Mesenteric fat pad (tissue), 1 donor: ENCODE measurements around the gene HOXA6. TPM values are rescaled to one million over a fixed set of nuclear protein-coding genes. Genes with fewer than 3 reads are reported as not detected.

ENCODE experiments used
- DNase-seq: peaks from one replicate; pipeline ENCODE4 v3.0.0-alpha.2; 2020; ENCODE audit warnings: low spot score
- total RNA-seq: library from RNA; stranded (reverse); fragmentation: NEBNext Ultra II Directional; extraction: Animal tissue kit (Norgen Biotek cat#: 25700); gene quantifications from one replicate; pipeline ENCODE4 v1.2.1, GENCODE V29; 2021
- donor health status: DM: yes; HTN: yes; CAD: no.

Gene HOXA6
- total RNA-seq, 1 donor from 2014 or later = 3.1 TPM

DNA sequence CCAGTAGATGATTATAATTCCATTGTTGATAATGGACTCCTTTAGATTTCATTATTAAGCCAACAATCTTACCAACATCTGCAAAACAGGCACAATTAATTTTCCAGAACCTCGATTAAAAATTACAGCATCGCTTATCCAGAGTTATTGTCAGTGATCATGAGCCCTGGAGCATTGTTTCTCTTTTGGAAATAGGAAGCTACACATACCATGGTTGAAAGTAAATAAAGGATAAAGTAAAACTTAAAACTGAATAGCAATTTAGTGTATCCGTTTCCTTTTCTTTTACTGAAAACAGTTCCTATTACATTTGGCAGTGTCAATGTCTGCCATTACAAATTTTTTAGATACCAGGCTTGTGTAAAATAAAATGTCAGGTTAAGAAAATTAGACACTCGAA is 35.2 kb downstream of the HOXA6 start:
- no peak for DNase-seq

DNA sequence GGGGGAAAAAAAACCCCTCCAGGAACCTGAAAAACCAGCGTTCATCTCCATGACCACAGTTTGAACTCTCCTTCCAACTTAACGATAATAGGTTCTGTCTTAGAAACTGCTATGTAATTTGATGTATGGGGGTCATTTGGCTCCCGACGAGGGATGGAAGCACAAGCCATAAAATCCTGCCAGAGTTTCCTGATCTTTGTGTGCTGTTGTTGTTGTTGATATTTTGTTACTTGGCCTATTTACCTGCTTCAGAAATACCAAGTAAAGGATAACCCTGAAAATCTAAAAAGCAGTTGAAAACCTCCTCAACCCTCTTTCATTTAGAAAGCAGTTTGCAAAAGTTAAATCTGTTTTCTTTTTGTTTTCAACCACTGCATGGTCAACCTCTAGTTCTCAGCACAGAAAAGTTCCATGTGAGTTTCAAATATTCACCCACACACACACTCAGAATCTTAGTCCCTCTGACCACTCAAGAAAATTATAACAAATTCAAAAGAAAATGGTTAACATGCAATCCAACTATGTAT is 35.8 kb downstream of the HOXA6 start:
- no peak for DNase-seq

DNA sequence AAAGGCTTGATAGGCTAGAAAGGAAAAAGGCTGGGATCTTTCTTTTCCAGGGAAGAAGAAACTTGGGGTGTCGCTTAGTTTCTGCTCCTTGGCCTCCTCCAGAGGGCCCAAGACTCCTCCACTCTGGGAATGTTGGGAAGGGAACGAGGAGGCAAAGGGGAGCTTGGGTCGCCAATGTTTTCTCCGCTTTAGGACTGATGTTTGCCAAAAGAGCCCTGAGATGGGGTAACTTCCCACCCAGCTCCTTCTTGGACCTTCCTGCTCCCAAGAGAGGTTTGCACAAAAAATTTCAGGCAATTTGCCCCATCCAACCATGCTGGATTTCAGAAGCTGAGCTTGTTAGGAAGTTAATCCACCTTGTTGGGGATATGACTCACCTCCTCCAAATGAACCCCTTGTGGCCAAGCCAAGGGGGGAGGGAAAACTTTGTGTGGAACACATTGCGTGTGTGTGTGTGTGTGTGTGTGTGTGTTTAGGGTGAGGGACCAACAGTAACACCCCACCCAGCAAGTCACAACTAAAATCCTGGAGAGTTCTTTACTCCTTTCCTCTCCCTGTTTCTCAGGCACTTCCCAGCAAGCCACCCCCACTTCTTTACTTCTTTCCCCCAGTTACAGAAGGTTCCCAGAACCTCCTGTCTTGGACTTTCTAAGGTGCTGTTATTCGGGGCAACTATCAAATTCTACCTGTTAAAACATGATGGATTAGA is 36.4 kb downstream of the HOXA6 start:
- no peak for DNase-seq

DNA sequence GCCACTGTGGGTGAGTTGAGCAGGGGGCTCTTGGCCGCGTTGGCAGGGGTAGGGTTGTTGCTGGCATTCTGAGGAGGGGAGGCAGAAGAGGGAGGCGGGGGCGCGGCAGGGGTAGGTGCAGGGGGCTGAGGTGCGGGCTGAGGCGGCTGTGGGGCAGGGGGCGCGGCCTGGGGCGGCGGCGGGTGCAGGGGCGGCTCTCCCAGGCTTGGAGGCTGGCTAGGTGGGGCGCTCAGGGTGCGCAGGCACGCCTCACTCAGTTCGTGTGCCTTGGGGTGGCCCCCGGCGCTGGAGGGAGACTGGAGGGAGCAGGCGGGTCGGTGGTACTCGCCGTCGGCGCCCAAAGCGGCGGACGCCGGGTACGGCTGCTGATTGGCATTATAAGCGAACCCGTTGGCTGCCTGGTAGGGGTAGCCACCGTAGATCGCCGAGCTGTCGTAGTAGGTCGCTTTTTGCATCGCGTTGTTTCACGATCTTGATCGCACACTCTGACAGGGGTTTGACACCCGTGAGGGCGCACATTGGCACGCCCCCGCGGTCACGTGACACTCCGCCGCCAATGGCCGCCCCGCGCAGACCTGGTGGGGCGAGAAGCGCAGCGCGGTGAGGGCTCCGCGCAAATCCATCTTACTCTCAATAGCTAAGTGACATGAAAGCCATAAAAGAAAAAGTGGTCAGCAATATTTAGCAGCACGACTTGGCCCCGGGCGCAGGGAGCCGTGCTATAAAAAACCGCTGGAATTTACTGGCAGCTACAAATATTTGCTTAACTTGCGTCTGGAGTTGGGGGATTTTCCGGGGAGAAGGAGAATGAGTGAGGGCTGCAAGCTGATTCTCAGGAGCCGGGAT is 37.2 kb downstream of the HOXA6 start:
- DNase-seq = peak; percentile 92

DNA sequence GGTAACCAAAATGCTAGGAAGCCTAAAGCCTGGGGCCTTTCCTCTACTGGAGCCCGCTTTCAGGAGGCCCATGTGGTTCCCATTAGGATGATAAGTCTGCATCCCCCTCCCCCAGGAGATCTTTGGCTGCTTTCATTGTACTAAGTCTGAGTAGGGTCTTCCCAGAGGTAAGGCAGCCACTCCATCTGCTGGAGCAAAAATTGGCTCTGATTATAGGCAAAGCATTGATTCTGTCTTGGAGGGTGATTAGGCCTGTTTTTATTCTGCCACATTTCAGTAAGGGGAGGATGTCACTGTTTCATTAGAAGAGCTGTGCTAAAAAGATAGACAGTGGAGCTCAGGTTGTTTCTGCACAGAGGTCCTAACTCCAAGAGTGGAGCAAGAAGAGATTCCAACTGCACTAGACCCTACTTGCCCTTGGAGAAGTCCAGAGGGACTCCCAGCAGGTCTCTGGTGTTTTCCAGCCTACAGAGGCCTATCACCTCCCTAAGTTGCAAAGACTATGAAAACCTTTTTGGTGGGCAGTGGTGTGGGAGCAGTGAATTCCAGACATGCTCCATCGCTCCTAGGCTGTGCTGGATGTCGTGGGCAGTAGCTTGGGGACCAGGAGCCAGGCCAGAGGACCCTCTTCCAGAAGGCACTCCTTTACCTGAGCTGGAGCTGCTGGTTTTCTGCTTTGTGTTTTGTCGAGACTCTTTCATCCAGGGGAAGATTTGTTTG is 37.9 kb downstream of the HOXA6 start:
- no peak for DNase-seq

DNA sequence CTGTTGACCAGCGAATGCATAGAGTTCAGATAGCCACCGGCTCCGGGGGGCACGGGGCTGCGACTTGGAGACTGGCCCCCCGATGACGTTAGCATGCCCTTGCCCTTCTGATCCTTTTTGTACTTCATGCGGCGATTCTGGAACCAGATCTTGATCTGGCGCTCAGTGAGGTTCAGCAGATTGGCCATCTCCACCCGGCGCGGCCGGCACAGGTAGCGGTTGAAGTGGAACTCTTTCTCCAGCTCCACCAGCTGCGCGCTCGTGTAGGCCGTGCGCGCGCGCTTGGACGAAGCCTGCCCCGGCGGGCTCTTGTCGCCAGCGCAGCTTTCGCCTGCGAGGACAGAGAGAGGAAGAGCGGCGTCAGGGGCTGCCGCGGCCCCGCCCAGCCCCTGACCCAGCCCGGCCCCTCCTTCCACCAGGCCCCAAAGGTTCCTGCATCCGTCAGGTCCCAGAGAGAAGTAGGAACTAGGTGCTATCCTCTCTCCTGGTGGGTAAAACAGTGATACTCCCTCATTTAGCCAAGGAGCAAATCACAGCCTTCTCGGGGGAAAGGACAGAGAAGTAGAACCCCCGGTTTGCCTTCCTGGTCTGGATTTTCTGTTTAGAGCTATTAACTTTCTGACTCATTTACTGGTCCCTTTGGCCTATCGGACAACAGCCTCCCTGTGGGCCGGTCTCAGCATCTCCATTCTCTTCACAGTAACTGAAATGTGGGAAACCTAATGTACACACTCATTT is 39.0 kb downstream of the HOXA6 start:
- peak; percentile 90 for DNase-seq

DNA sequence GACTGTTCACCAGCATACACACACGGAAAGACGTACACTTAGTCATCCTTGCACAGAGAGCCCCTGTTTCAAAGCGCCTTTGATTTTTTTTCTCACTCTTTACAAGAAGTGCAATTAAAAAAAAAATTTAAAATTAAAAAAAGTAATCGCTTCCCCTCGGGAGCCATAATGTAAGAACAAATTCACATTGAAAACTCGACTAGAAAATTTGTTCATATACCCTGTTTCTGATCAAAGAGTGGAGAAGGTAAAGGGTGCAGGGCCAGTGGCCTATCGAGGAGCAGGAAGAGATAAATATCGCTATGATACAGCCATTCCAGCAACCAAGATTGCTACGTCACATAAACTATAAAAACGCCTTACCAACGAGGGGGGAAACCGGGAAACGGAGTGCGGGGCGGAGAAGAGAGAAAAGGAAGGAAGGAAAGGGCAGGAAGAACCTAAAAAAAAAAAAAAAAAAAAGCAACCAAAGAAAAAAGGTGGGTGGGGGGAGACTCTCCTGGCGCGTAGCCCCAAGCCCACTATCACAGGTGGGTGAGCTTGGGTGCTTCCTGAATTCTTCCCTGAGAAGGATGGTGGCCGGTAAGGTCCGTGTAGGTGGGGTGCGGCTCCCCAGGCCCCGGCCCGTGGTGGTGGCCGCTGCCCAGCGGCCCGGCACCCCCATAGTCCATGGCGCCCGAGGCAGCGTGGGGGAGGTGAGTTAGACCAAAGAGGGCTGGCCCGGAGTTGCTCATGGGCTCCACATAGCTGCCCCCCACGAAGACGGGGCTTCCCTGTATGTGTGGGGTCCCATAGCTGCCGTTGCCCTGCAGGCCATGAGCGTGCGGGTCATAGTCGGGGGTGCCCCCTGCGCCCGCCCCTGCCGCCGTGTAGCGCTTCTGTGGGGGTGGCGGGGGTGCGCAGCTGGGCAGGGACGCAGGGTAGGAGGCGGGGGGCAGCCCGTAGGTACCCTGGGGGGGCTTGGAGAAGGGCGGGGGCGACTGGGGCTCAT is 39.9 kb downstream of the HOXA6 start:
- DNase-seq = no peak

DNA sequence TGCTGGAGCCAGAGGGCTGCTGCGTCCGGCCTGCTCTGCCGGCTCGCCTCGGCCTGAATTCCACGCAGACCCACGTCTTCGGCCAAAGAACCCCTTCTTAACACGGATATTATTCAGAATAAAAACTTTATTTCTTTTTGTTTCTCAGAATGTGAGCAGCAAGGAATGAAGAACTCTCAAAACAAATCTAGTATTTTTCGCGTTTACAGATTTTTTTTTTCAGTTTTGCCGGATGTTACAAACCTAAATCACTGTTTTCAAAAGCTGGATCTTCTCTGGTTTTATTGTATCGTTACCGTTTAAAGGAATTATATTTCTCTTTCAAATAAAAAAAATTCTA is 40.7 kb downstream of the HOXA6 start:
- DNase-seq = no peak

DNA sequence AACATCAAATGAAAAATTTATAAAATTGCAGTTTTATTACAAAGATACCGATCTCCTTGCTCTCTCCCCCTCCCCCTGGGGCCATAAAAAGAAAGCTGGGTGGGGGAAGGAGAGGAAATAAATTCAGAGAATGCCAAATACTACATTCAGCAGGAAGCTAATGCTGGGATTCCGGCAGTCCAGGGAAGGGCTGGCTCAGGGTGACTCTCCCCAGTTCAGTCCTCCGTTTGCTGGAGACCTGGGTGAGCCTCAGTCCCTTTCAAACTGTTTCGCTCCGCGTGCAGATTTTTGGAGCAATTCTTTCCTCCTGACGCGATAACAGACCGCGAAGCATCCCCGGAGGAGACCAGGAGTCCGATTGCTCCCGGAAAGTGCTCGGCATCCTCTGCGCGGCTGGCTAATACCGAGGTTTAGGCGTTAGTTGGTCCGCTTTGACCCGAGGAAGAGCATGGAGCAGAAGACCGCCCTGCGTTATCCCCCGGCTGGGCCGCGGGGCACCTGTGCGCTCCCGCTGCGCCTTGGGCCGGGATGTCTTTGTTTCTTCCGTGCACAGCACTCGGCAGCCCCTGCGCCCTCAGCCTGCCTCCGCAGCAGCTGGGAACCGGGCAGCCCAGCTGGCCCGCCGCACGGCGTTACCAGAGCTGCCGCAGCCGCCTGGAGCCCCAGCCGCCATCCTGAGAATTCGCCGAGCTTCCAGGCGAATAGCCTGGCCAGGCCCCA is 41.2 kb downstream of the HOXA6 start:
- no peak for DNase-seq

DNA sequence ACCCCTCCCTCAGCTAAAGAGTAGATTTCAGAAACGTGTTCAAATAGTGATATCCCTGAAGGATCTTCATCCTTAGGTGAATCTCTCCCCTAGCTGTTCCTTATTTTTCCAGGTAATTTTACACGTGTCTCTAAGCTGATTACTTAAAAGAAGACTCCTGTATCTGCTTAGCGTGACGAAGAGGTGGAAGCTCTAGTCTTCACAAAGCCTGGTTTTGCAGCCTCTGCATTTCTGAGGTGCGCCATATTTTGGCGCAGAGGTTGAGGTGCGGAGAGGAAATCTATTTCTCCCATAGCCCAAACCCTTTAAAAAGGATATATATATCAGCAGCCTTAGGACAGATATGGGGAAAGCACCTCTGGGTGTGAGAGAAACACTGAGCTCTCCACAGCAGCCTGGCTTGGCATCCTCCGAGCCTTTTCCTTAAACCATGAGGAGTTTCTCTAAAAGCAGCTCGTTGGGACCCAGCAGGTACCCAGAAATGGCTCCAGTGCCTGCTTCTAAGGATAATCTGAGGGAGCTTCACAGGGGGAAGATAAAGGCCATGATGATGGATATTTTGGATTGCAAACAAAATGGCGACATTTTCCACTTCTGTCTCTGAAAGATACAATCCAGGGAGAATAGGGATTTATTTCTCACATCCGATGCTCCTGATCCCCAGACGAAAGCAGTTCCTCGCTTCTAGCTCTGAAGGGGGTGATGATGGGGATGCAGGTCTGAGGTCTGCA is 42.1 kb downstream of the HOXA6 start:
- DNase-seq = no peak

DNA sequence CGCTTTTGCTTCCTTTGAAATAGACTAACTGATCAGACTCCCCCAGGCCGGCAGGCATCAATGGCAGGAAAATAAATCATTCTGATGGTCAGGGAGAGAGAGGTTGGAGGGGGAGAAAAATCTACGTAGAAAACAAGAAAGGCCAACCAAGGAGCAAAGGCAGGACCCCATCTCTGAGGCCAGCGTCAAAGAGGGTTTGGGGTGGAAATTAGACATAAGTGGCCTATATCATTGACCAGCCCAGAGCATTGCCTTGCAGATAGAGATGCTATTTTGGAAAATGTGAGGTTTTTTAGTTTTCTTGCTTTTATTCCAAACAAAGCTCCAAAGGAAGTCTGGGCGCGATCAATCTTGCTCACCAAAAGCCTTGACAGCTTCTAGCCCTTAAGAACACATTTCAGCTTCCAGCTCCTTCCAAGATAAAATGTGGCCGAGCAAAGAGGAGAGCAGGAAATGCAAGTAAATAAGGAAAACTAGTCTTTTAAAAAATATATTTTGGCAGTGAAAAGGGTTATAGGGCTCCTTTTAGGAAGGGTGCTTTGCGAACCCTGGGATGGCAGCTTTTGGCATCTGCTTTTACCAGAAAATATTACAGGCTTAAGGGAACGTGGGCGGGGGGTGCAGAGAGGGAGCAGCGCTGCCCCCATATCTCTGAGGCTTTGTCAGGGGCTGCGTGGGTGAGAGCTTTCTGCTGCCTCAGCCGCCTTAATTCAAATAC is 43.1 kb downstream of the HOXA6 start:
- no peak for DNase-seq

DNA sequence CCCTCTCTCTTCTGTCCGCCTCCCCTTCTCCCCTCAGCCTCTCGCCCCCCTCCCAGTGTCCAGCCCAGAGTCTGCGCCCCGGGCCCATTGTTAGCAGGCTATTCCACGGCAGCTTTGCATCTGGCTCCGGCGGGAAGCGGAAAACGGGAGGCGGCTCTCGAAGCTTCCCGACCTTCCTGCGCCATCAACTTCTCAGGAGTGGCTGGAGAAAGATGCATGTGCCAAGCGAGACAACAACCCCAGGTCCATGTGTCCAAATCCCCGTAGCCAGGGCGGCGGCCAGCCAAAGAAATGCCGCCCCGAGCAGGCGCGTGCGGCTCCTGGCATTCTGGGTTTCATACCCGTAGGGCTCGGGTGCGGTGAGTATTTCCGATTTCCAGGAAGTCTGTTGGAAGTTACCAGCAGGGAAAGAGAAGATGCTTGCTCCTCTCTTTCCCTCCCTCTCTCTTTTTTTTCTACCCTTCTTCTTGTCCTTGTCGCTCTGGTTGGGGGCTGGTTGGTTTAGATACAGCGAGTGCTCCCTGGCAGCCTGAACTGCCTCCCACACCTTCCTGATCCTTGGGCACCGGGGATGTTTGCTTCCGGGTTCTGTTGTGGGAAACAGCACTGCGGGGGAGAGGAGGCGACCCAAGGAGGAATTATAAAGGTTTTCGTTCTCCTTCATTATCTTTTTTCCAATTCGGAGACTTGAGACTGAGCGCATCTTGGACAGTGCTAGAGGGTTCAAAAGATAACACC is 43.9 kb downstream of the HOXA6 start:
- DNase-seq = no peak

DNA sequence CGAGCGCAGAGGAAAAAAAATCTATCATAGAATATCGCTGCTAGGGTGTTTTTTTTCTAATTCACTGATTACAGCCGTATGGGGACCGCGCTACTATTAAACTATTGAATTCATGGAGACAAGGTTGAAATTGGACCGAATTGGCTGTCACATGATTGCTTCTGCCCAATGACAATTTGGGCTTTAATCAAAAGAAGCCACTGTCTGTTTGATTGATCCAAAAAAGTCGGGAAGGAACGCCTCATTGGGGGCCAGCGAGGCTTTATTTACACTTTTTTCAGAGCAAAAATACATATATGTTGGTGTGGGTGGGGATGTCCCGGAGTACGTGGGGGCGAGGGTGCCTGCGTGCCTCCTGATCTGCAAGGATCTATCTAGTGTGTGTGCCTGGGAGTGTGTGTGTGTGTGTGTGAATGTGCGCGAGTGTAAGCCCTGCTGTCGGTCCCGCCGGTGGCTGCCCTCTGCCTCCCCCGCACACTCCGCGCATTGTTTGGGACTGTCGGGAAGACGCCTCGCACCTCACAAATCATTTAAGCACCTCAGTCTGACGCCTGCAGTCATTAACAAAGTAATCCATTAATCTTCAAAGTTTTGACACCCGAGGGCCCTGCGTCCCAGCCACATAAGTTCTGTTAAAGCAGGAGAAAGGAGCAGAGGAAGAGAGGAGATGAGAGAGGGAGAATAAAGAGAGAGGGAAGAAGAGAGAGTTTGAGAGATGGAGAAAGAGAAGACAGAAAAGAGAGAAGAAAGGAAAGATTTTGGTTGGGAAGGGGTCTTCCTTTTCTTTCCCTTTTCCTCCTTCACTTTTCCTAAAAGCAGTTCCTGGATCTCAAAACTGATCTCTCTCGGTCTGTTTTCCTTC is 44.8 kb downstream of the HOXA6 start, which contains the start of gene HOXA2:
Gene HOXA2, minus strand, starts transcription at position 103 of the 862 bp plus-strand sequence. CDS start 183 bp downstream, outside the sequence.
- no peak for DNase-seq

DNA sequence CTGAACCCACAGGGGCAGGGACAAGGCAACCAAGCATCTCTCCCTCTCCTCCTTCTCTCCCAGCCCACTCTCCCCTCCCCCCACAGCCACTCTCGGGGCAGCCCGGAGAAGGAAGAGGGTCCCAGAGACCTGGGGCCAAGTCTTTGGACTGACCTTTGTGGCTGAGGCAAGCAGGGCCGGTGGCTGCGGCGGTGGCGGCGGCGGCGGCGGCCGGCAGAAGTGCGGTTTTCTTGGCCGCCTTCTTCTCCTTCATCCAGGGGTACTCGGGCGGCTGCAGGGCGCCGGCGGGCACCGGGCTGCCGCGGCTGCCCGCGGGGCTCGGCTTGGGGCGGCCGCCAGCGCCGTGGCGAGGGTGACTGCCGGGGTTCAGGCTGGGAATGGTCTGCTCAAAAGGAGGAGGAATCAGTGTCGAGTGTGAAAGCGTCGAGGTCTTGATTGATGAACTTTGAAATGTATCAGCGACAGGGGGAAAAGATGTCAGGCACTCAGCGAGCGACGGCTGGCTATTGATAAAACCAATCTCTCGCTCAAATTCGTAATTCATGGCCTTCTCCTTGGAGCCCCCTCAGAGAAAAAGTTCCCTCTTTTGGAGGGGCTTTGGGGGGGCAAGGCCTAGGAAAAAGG is 45.5 kb downstream of the HOXA6 start:
- no peak for DNase-seq

DNA sequence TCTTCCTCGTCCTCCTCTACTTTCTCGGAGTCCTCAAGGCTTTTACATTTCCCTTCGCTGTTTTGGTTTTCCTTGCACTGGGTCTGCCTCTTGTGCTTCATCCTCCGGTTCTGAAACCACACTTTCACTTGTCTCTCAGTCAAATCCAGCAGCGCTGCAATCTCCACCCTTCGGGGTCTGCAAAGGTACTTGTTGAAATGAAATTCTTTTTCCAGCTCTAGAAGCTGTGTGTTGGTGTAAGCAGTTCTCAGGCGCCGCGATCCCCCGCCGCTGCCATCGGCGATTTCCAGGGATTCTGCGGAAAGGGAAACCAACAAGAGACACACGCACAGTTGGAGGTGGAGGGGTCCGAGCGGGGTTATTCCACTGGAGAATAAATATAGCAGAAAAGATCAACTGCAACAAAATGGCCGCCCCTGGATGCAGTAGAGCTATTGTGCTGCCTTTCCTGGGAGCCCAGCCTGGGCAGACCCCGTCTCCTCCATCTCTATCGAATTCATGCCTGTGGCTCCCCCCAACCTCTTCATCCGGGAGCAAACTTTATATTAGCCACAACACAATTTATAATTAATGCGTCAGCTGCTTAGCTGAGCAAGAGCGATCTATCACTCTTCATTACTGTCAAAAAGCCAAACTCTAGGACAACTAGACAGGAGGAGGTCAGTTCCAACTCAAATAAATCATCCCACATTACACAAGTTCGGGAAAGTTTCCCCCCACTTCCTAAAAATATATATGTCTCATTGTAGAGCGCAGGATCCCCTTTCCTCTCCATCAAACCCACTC is 46.2 kb downstream of the HOXA6 start:
- no peak for DNase-seq
